Body of pancreas (tissue), 4 donors: ENCODE data around the gene CEP192.

Source experiments
- POLR2A ChIP-seq, 3 donors: fragments of 450-650 bp; IDR thresholded peaks; one replicate each; pipeline ENCODE4 v1.6.1; 2016; ENCODE audit warnings: antibody characterized with exemption in 3 of 3, mild to moderate bottlenecking in 2 of 3
- TF ChIP-seq, protein P1 (sequence below), 7 experiments: fragments of 450-650 bp in 4 of 7; fragments of 200-600 bp in 3 of 7; sonication (generic) in 3 of 7; IDR thresholded peaks; one replicate each; pipeline ENCODE4 v1.5.1; 2016 to 2019; ENCODE audit warnings: antibody characterized with exemption in 7 of 7

DNA sequence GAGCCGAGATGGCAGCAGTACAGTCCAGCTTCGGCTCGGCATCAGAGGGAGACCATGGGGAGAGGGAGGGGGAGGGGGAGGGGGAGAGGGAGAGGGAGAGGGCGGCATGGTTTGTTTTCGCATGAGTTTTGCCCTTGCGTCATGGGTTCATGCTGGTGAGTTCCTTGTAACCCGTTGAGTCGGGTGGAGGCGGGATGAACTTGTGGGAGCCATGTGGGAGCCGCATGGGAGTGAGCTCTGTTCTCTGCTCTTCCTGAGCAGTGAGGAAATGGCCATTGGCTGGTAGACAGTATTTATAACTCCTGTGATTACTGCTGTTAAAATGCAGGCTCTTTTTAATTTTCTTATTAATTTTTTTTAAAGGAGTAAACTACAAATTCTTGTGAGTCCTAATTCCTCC, 108.0 kb downstream of the CEP192 start:
- TF ChIP-seq, protein P1, sequence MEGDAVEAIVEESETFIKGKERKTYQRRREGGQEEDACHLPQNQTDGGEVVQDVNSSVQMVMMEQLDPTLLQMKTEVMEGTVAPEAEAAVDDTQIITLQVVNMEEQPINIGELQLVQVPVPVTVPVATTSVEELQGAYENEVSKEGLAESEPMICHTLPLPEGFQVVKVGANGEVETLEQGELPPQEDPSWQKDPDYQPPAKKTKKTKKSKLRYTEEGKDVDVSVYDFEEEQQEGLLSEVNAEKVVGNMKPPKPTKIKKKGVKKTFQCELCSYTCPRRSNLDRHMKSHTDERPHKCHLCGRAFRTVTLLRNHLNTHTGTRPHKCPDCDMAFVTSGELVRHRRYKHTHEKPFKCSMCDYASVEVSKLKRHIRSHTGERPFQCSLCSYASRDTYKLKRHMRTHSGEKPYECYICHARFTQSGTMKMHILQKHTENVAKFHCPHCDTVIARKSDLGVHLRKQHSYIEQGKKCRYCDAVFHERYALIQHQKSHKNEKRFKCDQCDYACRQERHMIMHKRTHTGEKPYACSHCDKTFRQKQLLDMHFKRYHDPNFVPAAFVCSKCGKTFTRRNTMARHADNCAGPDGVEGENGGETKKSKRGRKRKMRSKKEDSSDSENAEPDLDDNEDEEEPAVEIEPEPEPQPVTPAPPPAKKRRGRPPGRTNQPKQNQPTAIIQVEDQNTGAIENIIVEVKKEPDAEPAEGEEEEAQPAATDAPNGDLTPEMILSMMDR (IDR thresholded peaks at IDR 0.05): no peak
- no peak for TF ChIP-seq POLR2A (IDR thresholded peaks at IDR 0.05)
